IPS DF 4.7 (cell line): ENCODE measurements around the gene TNNI3.

Experiments
- DNase-seq: peaks from one replicate; pipeline ENCODE4 v3.0.0-alpha.2; 2013; ENCODE audit warnings: low spot score; ENCODE audit errors: extremely low read depth

TNNI3 gene

GRCh38 chr19:55147545-55148251 is 9.8 kb downstream of the TNNI3 start:
- no peak for DNase-seq

- no peak for DNase-seq
Observed at GRCh38 chr19:55146705-55147273, 10.7 kb downstream of the TNNI3 start.

- DNase-seq, result no peak
Observed at GRCh38 chr19:55146078-55146704, 11.3 kb downstream of the TNNI3 start.

DNA sequence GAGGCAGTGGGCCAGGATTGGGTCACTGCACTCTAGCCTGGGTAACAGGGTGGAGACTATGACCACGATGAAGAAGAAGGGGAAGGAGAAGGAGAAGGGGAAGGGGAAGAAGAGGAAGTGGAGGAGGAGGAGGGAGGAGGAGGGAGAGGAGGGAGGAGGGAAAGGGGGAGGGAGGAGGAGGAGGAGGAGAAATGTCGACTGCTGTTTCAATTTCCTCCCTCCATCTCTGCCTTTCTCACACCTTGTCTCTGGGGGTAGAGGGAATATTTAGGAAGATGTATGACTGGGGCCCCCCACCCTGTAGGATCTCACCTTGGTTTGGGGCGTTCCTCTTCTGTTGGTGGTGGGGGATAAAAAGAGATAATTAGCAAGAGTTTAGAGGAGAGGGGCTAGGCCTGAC is 12.3 kb downstream of the TNNI3 start:
- DNase-seq, result no peak

- DNase-seq, result no peak
Observed at GRCh38 chr19:55141696-55142095, 15.8 kb downstream of the TNNI3 start.

DNA sequence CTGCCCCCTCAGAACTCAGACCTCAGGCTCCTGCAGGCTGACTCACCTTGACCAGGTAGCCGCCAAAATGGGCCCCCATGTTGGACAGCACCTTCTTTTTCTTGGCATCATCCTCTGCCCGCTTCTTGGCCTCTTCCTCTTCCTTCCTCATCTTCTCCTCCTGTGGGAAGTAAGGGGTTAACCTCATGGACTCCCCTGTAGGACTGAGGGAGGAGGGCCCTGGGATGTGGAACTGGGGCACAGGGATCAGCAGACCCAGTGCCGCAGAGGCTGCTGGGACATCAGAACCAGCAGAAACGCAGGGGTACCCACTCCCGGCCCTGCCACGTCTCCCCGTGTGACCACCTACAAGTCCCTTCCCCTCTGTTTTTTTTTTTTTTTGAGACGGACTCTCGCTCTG is 19.6 kb downstream of the TNNI3 start:
- no peak for DNase-seq

- no peak for DNase-seq
Observed at GRCh38 chr19:55136399-55137102, 21.0 kb downstream of the TNNI3 start.

DNA sequence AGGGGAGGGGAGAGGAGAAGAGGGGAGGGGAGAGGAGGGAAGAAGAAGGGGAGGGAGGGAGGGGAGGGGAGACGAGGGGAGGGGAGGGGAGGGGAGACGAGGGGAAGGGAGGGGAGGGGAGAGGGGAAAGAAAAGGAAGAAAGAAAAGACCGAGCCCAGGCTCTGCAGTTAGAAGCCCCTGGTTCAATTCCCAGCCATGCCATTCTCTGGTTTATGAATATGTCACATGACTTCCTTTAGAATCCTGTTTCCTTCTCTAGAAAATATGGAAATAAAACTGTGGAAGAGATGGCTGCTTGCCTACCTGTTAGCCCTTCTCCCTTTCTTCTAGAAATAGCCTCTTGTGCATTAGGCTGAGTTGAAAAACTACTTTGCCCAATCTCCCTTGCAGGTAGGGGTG is 22.8 kb downstream of the TNNI3 start:
- no peak for DNase-seq

- no peak for DNase-seq
Observed at GRCh38 chr19:55133639-55134444, 23.7 kb downstream of the TNNI3 start.

DNA sequence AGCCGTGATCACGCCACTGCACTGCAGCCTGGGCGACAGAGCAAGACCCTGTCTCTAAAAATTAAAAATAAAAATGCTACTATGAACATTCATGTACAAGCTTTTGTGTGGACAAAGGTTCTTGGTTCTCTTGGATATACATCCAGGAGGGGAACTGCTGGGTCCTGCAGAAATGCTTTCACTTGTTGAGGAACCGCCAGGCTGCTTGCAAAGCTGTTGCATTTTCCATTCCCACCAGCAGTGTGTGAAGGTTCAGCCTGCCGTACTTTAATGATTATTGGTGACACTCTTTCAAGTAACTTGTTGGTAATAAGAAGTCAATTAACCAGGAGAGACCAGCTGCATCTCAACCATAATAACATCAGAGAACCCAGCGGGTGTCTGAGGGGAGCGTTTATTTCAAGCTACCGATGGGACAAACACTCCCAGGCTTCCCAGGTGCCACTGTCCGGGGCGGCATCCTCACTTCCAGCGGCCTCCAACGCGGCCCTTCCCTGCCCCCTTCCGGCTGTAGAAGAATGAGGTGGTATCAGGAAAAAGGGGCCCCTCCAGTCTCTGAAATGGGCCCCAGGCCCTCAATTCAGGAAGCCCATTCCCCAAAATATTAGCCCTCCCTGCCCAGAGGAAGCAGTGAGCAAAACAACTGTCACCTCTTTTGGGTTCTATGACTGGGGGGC is 24.9 kb downstream of the TNNI3 start:
- no peak for DNase-seq

DNA sequence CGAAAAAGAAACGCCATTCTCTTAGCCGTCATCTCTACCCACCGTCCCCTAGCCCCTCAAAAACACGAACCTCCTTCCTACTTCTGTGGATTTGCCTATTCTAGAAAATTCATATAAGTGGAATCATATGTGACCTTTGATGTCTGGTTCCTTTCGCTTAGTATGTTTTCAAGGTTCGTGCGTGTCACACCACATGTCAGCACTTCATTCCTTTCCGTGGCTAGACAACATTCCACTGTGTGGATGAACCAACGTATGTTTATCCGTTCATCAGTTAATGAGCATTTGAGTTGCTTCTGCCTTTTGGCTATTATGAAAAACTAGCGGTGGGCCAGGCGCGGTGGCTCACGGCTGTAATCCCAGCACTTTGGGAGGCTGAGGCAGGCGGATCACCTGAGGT is 26.1 kb downstream of the TNNI3 start:
- no peak for DNase-seq

DNA sequence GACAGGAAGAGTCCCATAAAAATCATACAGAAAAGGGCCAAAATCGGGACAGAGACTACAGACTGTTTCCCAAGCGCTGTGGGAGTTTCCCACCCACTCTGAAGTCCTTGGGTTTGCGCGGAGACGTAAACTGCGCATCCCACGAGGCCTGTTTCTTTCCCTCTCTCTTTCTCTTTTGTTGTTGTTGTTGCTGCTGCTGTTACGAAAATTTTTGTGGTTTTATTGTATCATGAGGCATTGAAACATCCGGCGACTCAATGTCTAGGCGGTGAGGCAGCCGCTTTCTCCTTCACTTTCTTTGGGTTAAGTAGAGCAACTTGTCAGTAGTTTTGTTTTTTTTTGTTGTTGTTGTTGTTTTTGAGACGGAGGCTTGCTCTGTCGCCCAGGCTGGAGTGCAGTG is 38.5 kb downstream of the TNNI3 start:
- DNase-seq, result no peak

GRCh38 chr19:55118401-55118991 is 39.0 kb downstream of the TNNI3 start:
- peak; percentile 98 for DNase-seq

DNA sequence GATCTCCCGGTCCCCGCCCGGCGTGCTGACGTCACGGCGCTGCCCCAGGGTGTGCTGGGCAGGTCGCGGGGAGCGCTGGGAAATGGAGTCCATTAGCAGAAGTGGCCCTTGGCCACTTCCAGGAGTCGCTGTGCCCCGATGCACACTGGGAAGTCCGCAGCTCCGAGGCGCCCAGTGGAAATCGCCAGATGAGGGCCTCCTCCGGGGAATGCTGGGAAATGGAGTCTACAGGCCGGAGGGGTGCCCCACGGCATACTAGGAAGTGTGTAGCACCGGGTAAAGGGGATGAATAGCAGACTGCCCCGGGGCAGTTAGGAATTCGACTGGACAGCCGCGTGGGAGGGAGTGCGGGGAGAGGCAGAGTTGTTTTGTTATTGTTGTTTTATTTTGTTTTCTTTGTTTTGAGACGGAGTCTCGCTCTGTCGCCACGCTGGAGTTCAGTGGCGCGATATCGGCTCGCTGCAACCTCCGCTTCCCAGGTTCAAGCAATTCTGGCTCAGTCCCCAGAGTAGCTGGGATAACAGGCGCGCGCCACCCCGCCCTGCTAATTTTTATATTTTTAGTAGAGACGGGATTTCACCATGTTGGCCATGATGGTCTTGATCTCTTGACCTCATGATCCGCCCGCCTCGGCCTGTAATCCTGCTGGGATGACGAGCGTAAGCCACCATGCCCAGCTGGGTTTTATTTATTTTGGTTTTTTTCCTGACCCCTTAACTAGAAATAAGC is 39.7 kb downstream of the TNNI3 start:
- DNase-seq, result peak; percentile 87

DNA sequence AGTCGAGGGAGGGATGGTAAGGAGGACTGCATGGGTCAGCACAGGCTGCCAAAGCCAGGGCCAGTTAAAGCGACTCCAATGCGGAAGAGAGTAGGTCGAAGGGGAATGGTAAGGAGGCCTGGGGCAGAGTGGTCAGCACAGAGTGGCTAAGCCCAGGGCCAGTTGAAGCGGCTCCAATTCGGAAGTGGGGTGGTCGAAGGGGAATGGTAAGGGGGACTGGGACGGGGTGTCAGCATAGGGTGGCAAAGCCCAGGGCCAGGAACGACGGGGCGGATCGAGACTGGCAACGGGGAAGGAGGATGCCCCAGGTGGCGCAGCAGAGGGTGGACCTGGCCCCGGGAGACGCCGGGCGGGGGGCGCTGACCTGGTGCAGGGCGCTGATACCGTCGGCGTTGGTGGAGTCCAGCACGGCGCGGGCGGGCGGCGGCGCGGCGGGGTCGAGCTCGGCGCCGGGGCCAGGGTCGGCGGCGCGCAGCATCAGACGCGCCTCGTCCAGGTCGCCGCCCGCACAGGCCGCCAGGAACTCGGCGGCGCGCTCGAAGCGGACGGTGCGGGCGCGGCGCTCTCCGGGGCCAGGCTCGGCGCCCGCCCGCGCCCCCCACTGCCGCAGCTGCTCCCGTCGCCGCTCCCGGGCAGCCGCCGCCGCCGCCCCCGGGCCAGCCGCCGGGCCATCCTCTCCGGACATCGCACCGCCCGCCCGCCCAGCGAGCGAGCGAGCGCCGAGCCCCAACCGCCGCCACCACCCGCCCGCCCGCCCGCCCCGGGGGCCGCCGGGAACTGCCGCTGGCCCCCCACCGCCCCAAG is 40.5 kb downstream of the TNNI3 start, which contains the start of gene PPP1R12C:
Gene PPP1R12C, minus strand, starts transcription at position 779 of the 804 bp plus-strand sequence. Its CDS starts 94 bp downstream, at position 685.
- no peak for DNase-seq

GRCh38 chr19:55116232-55116858 is 41.2 kb downstream of the TNNI3 start:
- no peak for DNase-seq

DNA sequence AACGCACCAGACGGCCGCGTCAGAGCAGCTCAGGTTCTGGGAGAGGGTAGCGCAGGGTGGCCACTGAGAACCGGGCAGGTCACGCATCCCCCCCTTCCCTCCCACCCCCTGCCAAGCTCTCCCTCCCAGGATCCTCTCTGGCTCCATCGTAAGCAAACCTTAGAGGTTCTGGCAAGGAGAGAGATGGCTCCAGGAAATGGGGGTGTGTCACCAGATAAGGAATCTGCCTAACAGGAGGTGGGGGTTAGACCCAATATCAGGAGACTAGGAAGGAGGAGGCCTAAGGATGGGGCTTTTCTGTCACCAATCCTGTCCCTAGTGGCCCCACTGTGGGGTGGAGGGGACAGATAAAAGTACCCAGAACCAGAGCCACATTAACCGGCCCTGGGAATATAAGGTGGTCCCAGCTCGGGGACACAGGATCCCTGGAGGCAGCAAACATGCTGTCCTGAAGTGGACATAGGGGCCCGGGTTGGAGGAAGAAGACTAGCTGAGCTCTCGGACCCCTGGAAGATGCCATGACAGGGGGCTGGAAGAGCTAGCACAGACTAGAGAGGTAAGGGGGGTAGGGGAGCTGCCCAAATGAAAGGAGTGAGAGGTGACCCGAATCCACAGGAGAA is 42.0 kb downstream of the TNNI3 start:
- no peak for DNase-seq

- no peak for DNase-seq
Observed at GRCh38 chr19:55114566-55115145, 42.9 kb downstream of the TNNI3 start.
